ENCODE results near the gene PCED1B.

Gene PCED1B

DNA sequence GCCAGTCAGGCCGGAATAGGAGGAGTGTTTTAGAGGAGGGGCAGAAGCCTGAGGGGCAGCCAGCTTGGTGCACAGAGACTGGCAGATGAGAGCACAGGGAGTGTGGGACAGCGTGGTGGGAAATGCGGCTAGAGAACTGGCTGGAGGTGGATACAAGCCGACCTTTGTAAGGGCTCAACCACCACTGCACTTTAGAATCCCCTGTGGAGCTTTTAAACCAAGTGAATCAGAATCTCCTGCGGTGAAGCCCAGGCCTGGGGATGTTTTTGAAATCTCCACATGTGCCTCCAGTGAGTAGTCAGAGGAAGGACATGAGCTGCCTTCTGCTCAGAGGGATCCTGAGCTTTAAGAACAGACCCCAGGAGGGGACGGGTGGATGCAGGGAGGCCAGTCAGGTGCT, 10.9 kb upstream of the PCED1B start:
- no peak for DNase-seq

DNA sequence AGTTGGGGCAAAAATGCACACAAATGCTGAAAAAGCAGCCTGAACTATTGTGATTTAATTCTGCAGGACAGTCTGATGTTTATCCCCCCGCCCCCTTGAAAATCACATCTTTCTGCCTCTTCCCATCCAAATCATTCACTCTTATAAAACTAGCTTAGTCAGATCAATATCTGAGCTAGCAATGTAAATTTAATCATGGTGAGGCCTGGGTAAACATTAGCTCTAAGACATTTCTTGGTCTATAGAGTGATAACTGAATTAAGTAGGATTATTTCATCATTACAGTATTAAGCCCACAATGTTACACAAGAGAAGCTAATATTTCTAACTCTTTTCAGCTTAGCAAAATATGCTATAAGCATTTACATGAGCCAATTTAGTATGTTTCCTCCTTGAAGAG, 9.1 kb upstream of the PCED1B start:
- DNase-seq = no peak

DNA sequence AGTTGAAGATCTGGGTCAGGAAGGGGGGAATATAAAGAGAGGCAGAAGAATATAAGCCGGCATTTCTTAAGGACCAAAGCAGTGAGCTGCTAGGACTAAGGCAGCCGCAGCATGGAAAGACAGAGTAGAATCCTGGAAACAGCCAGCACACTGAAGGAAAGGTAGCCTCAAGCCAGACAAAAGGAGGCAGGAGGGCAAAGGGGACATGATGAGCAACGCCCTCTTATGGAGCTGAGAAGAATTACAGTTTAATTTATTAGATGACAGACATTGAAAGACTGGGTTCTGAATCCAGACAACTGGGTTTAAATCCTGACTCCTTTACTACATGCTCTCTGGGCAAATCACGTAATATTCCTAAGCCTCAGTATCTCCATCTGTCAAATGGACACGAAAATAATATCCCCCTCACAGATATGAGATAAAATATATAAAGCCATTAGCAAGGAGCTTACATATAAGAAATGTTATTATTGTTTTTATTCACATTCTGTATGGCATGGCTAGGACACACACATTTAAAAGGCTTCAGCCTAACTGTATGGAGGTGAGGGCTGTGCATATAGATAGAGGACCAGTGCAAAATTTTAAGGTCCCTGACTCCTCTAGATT, 8.1 kb upstream of the PCED1B start:
- peak in 1 of 2 experiments; percentile 8 for DNase-seq

DNA sequence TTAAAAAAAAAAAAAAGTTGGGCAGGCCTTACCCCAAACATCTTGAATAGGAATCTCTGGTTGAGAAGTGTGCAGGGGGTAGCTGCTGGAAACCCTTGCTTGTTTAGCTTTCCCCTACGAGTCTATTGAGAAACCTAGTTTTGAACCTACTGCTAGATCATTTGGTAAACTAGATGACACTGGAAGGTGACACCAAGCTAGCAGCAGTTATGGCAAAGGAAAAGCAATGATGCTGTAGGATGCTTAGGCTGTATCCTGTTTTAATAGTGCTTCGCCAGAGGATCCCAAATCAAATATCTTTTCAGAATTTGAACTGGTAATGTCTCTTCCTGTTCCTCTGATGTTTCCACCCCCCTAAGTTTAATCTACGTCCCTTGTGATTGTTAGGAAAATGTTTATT, 5.5 kb upstream of the PCED1B start:
- DNase-seq = no peak

DNA sequence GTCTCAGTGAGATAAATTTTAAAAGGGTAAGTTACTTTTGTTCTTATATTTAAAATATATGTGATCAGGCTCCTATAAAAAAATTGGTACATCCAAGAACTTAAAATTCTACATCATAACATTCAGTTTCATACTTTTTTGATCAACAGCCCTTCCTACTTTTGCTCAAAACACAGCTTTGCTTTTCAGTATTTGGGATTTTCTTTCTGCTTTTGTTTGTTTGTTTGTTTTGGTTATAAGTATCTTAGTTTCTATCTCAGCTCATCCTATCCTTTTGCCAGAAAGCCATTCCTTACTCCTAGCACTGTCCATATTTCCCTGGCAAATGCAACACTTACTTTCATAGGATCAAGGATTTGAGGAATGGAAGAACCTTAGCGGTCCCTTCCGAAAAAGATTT, 4.7 kb upstream of the PCED1B start:
- DNase-seq = no peak

DNA sequence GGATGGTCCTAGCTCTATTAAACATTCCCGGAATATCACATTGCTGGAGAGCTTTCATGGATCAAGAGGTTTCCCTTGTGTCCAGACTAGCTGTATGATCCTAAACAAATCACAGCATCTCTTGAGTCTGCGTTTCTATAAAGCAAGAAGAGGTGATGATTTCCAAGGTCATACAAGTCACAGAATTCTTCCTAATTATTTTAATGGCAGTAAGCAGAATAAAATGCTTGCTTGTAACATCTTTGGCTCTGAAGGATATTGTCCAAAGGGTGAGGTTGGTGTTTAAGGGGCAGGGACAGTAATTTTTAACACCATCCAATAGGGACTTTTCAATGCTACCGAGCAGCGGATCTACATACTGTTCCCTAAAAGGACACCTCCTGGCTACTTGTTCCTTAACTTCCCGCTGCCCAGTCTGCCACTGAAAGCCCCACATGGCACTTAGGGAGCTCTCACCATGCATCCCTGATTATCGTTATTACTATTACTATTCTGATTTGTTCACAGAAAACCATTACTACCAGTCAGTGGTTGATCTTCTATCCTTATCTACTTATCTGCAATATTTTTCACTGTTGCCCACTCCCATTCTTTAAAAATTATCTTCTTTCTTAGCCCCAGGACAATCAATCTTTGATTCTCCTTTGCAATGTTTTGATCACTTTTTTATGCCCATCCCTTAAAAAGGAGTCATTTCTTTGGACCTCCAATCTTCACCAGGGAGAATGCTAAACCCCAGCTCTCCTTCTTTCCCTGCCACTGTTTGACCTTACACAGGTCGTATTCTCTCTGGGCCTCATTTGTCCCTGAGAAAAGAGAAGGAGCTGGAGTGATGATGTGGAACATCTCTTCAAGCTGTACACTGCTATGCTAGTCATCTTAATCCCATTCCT, 4.0 kb upstream of the PCED1B start:
- no peak for DNase-seq

DNA sequence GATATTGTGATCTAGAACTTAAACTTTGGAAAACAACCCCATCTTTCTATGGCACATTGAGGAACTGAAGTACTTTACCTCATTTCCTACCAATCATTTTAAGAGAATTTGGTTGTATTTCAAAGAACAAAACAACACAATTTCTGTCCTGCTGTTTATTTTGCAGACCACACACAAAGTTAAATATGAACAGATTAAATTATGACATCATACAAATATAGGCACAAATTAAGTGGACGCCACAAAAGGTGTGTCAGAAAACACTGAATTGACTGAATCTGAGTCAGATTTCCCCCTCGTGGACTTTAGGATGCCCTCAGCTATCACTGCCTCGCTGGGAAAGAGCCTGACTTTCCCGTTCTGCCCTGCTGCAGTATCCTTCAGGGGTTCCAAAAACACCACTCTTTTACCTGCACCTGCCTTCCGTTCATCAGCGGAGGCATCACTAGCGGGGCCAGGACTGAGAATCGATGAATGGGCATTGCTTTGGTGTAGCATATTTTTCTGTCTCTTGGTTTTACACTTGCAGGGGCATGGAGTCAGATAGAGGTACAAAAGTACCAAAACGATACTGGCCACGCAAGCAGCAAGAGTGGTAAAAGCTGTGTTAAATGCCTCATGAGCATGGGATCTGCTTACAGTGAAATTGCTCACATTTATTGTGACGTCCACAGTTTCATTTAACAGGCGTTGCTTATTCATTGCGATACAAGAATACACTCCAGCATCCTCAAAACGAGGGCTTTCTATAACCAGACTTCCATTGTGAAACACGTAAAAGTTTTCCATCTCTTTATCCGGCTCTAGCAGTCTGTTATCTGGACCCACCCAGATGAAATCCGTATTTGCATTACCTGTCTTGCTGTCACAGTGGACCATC, 2.0 kb upstream of the PCED1B start:
- no peak for DNase-seq

DNA sequence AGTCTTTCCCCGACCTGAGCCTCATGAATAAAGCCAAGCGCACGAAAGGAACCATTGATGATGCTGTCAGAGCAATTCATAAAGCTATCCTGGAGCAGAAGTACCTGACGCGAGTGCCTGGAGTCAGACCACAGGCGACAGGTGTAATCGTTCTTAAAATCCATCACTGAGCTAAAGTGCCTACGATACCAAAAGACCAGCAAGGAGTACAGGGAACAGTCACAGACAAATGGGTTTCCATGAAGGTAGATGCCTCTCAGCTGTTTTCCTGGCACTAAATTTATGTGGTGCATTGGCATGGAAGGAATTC, 1.4 kb upstream of the PCED1B start:
- no peak for DNase-seq

DNA sequence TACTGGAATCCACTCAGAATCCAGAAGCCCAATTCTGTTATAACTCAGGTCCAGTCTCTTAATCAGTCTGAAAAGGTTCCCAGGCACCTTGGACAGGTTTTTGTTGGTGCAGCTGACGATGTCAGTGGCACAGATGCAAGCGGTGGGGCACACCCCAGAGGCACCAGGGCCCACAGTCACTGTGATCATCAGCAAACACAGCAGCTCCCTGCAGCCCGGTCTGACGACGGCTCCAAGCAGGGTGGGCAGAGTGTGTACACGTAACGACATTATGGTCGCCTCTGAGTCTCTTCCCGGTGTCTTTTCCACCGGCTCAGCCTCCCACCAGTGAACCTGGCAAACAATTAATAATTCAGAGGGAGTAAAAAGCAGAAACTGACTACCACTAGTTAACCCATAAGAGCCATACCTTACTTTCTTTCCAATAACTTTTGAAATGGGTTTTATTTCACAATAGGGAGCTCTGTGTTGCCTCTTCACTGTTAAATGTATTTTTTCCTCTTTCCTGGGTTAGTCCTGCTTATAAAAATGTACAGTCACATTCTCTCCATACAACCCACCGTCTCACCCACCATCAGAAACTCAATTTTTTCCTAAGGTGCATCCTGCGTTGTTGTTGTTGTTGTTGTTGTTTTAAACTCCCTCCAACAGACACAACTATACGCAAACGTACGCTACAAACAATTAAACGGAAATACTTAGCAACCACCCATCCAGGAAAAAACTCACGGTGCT, 521 bp upstream of the PCED1B start:
- DNase-seq = peak in 1 of 2 experiments; percentile 54

DNA sequence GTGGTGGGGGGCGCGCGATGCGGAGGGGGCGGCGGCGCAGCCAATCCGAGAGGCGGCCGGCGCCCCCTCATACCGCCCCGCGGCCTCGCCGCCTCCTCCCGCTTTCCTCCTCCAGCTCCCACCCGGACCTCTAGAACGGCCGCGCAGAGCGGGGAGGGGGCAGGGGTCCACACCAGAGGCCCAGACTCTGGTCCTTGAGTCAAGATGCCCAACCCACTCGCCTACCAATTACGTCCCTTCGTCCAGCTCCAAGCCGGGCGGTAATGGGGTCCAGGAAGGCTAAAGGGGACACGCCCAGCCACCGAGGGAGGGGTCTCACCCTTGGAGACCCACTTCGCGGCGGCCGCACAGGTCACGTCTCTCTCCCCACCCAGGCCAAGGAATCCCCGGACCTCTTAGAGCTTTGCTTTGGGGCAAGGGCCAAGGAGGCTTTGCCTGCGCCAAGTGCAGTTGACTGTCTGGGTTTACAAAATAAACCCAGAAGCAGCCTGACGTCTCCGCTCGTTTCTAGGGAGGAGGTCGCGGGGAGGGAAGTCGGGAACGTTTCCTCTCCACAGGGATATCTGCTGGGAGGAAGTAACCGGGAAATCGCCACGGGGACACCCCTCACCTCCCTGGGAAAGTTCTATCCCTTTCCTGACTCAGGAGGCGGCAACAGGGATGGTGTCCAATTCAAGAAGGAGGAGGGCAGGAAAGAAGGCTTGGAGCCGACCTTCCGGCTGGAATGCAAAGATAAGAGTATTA, 732 bp downstream of the PCED1B start:
- peak; percentile 12 to 43 for DNase-seq

DNA sequence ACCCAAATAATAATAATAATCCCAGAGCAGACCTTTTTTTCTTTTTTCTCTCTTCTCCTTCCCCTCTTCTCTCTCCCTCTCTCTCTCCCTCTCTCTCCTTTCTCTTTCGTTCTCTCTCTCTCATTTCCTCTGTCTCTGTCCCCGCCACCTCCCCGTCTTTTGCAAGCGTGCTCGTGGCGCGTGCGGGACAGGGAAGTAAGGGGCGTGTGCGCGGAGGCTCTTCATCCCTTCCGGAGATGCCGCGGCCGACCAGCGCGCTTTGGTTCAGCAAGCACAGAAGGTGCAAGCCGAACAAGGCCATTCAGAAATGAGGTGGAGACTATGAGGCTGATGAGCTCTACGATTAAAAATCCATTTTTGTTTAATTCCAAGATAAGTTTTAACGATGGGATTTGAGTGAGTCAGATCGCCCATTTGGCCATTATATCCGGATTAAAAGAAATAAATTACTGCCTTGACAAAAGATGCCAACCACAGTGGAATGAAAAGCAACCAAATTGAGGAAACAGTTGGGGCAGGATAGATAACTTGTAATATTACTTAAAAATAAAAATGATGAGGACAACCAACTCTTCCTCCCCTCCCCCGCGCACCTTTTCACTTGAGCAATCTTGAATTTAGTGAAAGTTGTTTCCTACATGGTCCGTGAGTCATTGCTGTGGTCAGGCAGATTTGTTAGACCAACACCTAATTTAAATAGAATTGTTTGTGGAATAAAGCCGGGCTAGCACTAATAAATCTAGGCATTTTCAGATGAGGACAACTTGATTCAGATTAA, 1.5 kb downstream of the PCED1B start:
- DNase-seq = peak; percentile 7 to 40

DNA sequence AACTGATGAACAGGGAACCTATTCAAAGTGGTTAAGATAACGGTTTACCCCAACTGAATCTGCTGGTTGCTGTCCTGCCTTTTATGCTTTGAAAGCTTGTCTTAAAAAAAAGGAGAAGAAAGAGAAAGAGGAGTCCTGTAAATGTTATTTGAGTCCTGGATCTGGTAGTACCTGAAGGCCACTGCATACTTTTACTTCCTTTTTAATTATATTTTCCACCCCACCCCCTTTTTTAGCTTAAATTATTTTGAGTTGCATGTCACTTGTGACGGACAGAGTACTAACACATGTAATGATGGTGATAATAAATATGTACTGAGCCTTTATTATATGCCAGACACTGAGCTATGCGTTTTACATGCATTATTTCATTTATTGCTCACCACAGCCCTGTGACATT, 2.9 kb downstream of the PCED1B start:
- no peak for DNase-seq

DNA sequence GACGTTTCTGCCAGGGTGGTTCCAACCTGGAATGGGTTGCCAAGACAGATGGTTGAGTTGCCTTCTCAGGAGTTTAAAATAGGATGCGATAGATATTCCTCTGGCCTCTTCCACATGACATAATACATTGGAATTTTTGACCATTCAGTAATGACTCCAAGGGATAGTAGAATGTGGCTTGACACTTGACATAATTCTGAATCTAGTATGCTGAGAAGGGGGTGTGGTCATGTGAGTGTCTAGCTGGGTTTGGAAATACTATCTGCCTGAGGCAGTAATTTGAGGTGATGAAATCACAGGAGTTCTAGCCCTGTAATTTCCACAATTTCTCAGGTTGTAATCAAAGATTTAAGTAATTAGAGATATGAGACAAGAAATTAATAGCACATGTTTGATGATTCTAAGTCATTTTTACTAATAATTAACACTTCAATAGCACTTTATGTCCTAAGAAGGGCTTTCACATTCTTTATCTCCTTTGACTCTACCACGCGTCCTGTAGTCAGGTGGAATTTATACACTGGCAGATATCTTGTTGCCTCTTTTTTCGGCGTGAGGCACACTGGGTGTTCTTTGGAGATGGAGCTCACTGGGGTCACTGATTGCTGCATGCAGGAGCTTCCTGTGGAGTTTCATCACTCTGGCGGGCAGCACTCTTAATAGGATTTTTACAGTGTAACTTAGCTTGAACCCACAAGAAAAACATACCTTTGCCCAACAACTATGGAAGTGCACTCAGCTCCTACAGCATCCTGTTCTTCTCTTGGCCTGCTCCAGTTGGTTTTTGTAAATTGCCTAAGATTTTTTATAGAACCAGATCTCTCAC, 3.6 kb downstream of the PCED1B start:
- DNase-seq = no peak

DNA sequence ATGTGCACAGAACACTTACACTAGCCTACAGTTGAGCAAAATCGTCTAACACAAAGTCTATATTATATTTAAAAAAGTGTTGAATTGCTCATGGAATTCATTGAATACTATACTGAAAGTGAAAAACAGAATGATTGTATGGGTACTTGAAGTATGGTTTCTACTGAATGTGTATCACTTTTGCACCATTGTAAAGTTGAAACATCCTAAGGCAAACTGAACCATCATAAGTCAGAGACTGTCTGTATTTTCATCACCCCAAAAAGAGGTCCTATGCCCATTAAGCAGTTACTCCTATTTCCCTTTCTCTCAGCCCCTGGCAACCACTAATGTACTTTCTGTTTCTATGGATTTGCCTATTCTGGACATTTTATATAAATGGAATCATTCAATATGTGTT, 4.8 kb downstream of the PCED1B start:
- DNase-seq = no peak

DNA sequence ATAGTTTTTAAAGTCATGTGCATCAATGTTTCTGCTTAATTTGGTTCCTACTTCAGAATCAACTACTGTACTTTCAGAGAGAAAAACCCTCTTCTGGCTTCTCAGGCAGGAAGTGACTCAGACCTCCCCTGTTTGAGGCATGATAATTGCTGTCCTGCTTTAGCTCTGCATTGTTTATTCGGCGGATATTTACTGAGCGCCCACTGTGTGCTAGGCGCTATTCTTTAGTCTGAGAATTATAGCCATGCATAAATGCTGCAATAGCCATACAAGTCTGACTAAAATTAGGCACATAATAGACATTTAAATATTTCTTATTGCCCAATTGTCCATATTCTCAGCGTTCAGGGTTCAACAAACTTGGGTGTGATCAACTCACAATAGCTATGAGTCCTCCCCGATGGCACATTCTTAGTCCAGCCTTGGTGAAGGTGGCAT, 6.4 kb downstream of the PCED1B start:
- no peak for DNase-seq

DNA sequence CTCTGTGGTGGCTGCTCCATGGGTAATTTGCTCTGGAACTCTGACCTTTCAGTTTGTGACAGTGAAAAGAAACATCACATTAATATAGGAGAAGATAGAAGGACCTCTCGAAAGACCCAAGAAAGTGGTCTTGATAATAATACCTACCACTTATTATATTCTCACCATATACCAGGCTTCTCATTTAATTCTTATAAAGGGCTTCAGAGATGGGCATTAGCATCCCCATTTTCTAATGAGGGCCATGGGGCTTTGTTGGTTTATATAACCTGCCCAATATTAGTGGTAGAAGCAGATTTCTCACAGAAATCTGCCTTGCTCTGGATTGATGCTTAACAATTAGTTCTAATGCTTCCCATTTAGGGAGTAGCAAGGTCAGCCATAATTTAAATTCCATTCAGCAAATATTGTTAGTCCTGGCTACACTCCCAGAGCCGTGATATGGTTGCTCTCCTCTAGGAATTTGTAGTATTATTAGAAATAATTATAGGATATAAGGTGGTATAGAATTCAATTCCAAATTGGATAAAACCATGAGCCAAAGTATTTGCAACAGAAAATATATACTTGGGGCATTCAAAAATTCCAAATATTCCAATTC, 7.8 kb downstream of the PCED1B start:
- DNase-seq = no peak

DNA sequence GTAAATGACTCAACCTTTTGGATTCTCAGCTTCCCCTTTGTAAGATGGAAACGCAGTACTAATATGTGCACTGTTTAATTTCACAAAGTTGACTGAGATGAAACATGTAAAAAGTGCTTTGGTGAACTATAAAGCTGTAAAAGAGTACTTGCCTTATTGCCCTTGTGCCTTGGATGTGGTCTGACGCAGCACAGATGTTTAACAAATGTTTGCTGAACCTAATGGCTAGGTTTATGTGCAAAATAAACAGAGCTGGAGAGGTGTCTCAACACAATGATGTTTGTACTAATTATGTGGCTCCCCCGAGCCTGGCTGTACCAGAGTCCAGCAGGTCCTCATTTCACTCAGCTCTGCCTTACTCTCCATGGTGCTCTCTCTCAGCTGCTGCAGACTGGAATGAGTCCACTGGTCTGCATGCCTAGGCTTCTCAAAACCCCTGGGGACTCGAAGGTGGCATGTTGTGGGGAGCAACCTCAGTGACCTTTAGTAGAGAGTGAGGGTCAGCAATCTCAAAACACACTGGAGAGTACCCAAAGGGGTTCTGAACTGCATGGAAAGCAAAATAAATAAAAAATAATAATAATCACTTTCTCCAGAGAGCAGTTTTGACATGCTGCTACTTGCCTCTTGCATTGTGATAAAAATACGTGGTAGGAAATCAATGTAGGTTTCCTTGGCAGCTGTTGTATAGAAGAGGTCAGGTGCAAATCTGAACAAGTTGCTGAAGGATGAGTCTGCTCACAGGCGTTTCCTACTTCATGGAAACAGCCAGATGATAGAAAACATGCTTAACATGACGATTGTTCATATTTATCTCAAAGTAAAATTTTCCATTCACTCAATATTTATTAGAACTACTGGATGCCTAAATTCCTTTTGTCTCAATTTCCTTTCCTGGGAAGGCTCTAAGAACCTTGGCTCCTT, 8.9 kb downstream of the PCED1B start:
- no peak for DNase-seq

DNA sequence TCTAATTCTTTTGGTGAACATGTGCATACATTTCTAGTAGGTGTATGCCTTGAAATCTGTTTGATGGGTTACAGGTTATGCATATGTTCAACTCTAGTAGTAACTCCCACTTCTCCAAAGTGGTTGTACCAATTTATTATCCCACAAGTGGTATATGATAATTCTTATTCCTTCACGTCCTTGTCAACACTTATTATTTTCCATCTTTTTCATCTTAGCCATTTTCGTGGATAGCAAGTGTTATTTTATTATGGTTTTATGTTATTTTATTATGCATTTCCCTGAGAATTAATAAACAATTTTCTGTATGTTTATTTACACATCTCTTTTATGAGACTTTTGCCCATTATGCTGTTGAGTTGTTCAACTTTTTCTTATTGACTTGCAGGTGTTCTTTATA, 11.6 kb downstream of the PCED1B start:
- no peak for DNase-seq

DNA sequence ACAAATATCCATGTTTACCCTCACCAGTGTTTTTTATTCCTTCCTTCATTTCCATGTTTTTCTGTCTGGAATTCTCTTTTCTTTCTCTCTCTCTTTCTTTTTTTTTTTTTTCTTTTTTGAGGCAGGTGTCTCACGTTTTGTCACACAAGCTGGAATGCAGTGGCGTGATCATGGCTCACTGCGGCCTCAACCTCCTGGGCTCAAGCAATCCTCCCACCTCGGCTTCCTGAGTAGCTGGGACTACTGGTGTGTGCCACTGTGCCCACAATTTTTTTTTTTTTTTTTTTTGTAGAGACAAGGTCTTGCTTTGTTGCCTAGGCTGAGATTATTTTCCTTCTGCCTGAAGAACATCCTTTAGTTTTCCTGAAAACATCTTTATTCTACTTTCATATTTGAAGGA, 15.4 kb downstream of the PCED1B start:
- no peak for DNase-seq
